HepG2 (cell line): ENCODE data around the gene AMHR2. TPM values are rescaled to one million over a fixed set of nuclear protein-coding genes. Genes with fewer than 3 reads are reported as not detected.

Source experiments
- BRD4 ChIP-seq: sonication (generic); formaldehyde crosslinking; IDR thresholded peaks from 2 replicates; pipeline ENCODE4 v1.4.0; 2020; ENCODE audit warnings: missing genetic modification reagents
- HOXA9 ChIP-seq: sonication (generic); formaldehyde crosslinking; IDR thresholded peaks from 2 replicates; pipeline ENCODE4 v1.8.1; 2022; ENCODE audit warnings: missing genetic modification reagents, mild to moderate bottlenecking, moderate library complexity, borderline replicate concordance
- KMT2A ChIP-seq: sonication (generic); formaldehyde crosslinking; IDR thresholded peaks from 2 replicates; pipeline ENCODE4 v1.4.0; 2020; ENCODE audit warnings: missing genetic modification reagents
- MIER2 ChIP-seq: IDR thresholded peaks from 2 replicates; pipeline ENCODE4 v1.6.1; 2016; ENCODE audit warnings: missing biosample characterization, missing genetic modification reagents
- NPAS2 ChIP-seq: sonication (generic); formaldehyde crosslinking; IDR thresholded peaks from 2 replicates; pipeline ENCODE4 v1.8.0; 2022; ENCODE audit warnings: mild to moderate bottlenecking, missing genetic modification reagents, borderline replicate concordance
- PAF1 ChIP-seq: IDR thresholded peaks from 2 replicates; pipeline ENCODE4 v1.6.1; 2016; ENCODE audit warnings: missing genetic modification reagents, missing compliant biosample characterization
- SIX4 ChIP-seq: sonication (generic); formaldehyde crosslinking; IDR thresholded peaks from 2 replicates; pipeline ENCODE4 v1.4.0; 2020; ENCODE audit warnings: missing genetic modification reagents
- ZNF143 ChIP-seq: sonication (generic); formaldehyde crosslinking; IDR thresholded peaks from 2 replicates; pipeline ENCODE4 v1.4.0; 2020; ENCODE audit warnings: missing genetic modification reagents
- ZNF569 ChIP-seq: sonication (generic); formaldehyde crosslinking; IDR thresholded peaks from 2 replicates; pipeline ENCODE4 v1.5.0; 2020; ENCODE audit warnings: mild to moderate bottlenecking, missing genetic modification reagents, moderate library complexity, borderline replicate concordance
- ZNF749 ChIP-seq: sonication (generic); formaldehyde crosslinking; IDR thresholded peaks from 2 replicates; pipeline ENCODE4 v1.8.0; 2022; ENCODE audit warnings: mild to moderate bottlenecking, missing genetic modification reagents, moderate library complexity, borderline replicate concordance
- polyA plus RNA-seq, 8 experiments: library from polyadenylated mRNA; depleted of rRNA in 3 of 8; stranded (reverse) in 7 of 8; unstranded in 1 of 8; fragments of >200 nt; fragmentation: Illumina TruSeq in 4 of 8; extraction: Trizol in 4 of 8; gene quantifications; 2 replicates each; pipeline versions ENCODE4 v1.2.1 to v1.2.3, GENCODE V29; 2011 to 2016; ENCODE audit warnings: low read depth in 4 of 8, missing spikeins in 1 of 8, mixed read lengths in 1 of 8; ENCODE audit not compliant: insufficient read depth in 1 of 8
- total RNA-seq, 5 experiments: library from RNA; depleted of rRNA; stranded (reverse); fragments of >200 nt; fragmentation: Illumina TruSeq; extraction: Trizol; gene quantifications; 2 replicates each; pipeline ENCODE4 v1.2.3, GENCODE V29; 2016; ENCODE audit warnings: low read depth in 1 of 5
- TF ChIP-seq, protein P1 (sequence below): sonication (generic); formaldehyde crosslinking; IDR thresholded peaks from 2 replicates; pipeline ENCODE4 v1.4.0; 2020; ENCODE audit warnings: missing genetic modification reagents
- TF ChIP-seq, protein P2 (sequence below): sonication (generic); formaldehyde crosslinking; IDR thresholded peaks from 2 replicates; pipeline ENCODE4 v1.8.0; 2023; ENCODE audit warnings: mild to moderate bottlenecking, missing genetic modification reagents
- TF ChIP-seq, protein P3 (sequence below): sonication (generic); formaldehyde crosslinking; IDR thresholded peaks from 2 replicates; pipeline ENCODE4 v1.4.0; 2020; ENCODE audit warnings: missing genetic modification reagents, mild to moderate bottlenecking, borderline replicate concordance
- TF ChIP-seq, protein P4 (sequence below): sonication (generic); formaldehyde crosslinking; IDR thresholded peaks from 2 replicates; pipeline ENCODE4 v1.5.1; 2020; ENCODE audit warnings: missing genetic modification reagents, mild to moderate bottlenecking, borderline replicate concordance
- TF ChIP-seq, protein P5 (sequence below): sonication (generic); formaldehyde crosslinking; conservative IDR thresholded peaks from 2 replicates; pipeline ENCODE4 v1.5.0; 2020; ENCODE audit warnings: missing genetic modification reagents

The AMHR2 gene
- total and polyA plus RNA-seq, 2 of the 13 experiments (the other 11 are each of a cell fraction or from before 2014, with no cell fraction given) = 0.24 to 0.58 TPM

DNA sequence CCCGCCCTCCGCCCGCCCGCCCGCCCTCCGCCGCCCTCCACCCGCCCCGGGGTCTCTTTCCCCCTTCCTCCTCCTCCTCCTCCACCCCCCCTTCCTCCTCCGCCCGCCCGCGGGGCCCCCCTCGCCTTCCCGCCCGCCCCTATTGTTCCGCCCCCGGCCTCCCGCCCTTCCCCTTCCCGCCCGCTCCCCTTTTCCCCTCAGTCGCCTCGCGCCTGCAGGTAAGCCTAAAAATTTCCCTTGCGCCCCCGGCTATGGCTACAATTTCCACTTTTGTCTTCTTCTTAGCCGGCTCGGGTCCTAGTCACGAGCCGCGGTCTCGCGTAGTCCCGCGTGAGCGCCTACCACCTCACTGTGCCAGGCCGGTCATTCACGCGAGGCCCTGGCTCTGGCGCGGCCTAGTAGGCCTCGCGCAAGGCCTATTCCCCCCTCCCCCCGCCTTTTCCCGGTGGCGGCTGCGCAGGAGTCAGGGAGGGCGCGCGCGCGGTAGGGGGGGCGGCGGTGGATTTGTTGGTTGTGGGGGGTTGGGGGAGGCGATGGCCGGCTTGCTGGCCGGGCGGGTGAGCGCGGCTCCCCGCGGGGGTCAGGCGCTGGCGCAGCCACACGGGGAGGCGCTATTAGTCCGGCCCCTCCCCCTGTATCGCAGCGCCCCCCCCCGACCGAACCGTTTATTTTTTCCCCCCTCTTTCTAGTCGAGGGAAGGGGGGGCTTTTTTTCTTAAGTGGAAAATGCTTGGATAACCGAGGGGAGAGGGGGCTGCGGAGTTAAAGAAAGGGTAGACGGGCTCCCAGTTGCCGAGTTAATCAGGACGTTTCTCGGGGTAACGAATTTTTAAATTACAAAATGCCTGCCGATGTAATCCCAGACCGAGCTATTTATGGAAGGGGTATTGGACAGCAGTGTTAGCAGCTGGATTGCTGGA is 28.8 kb downstream of the AMHR2 start (continued):
- TF ChIP-seq, protein P1, sequence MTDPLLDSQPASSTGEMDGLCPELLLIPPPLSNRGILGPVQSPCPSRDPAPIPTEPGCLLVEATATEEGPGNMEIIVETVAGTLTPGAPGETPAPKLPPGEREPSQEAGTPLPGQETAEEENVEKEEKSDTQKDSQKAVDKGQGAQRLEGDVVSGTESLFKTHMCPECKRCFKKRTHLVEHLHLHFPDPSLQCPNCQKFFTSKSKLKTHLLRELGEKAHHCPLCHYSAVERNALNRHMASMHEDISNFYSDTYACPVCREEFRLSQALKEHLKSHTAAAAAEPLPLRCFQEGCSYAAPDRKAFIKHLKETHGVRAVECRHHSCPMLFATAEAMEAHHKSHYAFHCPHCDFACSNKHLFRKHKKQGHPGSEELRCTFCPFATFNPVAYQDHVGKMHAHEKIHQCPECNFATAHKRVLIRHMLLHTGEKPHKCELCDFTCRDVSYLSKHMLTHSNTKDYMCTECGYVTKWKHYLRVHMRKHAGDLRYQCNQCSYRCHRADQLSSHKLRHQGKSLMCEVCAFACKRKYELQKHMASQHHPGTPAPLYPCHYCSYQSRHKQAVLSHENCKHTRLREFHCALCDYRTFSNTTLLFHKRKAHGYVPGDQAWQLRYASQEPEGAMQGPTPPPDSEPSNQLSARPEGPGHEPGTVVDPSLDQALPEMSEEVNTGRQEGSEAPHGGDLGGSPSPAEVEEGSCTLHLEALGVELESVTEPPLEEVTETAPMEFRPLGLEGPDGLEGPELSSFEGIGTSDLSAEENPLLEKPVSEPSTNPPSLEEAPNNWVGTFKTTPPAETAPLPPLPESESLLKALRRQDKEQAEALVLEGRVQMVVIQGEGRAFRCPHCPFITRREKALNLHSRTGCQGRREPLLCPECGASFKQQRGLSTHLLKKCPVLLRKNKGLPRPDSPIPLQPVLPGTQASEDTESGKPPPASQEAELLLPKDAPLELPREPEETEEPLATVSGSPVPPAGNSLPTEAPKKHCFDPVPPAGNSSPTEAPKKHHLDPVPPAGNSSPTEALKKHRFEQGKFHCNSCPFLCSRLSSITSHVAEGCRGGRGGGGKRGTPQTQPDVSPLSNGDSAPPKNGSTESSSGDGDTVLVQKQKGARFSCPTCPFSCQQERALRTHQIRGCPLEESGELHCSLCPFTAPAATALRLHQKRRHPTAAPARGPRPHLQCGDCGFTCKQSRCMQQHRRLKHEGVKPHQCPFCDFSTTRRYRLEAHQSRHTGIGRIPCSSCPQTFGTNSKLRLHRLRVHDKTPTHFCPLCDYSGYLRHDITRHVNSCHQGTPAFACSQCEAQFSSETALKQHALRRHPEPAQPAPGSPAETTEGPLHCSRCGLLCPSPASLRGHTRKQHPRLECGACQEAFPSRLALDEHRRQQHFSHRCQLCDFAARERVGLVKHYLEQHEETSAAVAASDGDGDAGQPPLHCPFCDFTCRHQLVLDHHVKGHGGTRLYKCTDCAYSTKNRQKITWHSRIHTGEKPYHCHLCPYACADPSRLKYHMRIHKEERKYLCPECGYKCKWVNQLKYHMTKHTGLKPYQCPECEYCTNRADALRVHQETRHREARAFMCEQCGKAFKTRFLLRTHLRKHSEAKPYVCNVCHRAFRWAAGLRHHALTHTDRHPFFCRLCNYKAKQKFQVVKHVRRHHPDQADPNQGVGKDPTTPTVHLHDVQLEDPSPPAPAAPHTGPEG (CRISPR knock-in tag) = peak; percentile 59; the same call in 1 of the 2 replicates
- TF ChIP-seq SIX4 (CRISPR knock-in tag) = no peak
- no peak for TF ChIP-seq ZNF569 (CRISPR knock-in tag)
- no peak for TF ChIP-seq NPAS2 (CRISPR knock-in tag)
- no peak for TF ChIP-seq ZNF749
- TF ChIP-seq, protein P2, sequence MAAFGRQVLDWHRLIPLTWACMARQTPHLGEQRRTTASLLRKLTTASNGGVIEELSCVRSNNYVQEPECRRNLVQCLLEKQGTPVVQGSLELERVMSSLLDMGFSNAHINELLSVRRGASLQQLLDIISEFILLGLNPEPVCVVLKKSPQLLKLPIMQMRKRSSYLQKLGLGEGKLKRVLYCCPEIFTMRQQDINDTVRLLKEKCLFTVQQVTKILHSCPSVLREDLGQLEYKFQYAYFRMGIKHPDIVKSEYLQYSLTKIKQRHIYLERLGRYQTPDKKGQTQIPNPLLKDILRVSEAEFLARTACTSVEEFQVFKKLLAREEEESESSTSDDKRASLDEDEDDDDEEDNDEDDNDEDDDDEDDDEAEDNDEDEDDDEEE (CRISPR knock-in tag) = no peak
- TF ChIP-seq ZNF143 (CRISPR knock-in tag) = no peak
- TF ChIP-seq HOXA9 = peak; percentile 26; the same call in 1 of the 2 replicates
- TF ChIP-seq, protein P3, sequence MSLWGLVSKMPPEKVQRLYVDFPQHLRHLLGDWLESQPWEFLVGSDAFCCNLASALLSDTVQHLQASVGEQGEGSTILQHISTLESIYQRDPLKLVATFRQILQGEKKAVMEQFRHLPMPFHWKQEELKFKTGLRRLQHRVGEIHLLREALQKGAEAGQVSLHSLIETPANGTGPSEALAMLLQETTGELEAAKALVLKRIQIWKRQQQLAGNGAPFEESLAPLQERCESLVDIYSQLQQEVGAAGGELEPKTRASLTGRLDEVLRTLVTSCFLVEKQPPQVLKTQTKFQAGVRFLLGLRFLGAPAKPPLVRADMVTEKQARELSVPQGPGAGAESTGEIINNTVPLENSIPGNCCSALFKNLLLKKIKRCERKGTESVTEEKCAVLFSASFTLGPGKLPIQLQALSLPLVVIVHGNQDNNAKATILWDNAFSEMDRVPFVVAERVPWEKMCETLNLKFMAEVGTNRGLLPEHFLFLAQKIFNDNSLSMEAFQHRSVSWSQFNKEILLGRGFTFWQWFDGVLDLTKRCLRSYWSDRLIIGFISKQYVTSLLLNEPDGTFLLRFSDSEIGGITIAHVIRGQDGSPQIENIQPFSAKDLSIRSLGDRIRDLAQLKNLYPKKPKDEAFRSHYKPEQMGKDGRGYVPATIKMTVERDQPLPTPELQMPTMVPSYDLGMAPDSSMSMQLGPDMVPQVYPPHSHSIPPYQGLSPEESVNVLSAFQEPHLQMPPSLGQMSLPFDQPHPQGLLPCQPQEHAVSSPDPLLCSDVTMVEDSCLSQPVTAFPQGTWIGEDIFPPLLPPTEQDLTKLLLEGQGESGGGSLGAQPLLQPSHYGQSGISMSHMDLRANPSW (CRISPR knock-in tag) = no peak
- TF ChIP-seq KMT2A (CRISPR knock-in tag) = no peak
- no peak for TF ChIP-seq MIER2 (CRISPR knock-in tag)
- TF ChIP-seq, protein P4, sequence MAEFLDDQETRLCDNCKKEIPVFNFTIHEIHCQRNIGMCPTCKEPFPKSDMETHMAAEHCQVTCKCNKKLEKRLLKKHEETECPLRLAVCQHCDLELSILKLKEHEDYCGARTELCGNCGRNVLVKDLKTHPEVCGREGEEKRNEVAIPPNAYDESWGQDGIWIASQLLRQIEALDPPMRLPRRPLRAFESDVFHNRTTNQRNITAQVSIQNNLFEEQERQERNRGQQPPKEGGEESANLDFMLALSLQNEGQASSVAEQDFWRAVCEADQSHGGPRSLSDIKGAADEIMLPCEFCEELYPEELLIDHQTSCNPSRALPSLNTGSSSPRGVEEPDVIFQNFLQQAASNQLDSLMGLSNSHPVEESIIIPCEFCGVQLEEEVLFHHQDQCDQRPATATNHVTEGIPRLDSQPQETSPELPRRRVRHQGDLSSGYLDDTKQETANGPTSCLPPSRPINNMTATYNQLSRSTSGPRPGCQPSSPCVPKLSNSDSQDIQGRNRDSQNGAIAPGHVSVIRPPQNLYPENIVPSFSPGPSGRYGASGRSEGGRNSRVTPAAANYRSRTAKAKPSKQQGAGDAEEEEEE (CRISPR knock-in tag) = no peak
- 0 out of 2 replicates have a peak, but pooled peaks have one; percentile 63 for TF ChIP-seq PAF1 (CRISPR knock-in tag)
- peak; percentile 85 for TF ChIP-seq BRD4
- TF ChIP-seq, protein P5, sequence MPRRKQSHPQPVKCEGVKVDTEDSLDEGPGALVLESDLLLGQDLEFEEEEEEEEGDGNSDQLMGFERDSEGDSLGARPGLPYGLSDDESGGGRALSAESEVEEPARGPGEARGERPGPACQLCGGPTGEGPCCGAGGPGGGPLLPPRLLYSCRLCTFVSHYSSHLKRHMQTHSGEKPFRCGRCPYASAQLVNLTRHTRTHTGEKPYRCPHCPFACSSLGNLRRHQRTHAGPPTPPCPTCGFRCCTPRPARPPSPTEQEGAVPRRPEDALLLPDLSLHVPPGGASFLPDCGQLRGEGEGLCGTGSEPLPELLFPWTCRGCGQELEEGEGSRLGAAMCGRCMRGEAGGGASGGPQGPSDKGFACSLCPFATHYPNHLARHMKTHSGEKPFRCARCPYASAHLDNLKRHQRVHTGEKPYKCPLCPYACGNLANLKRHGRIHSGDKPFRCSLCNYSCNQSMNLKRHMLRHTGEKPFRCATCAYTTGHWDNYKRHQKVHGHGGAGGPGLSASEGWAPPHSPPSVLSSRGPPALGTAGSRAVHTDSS (CRISPR knock-in tag) = no peak
